Testis (tissue), 2 donors: ENCODE measurements around the gene CDKN2D.

Experiments used
- POLR2A ChIP-seq: fragments of 450-650 bp; IDR thresholded peaks from one replicate; pipeline ENCODE4 v1.6.1; 2017; ENCODE audit warnings: antibody characterized with exemption, mild to moderate bottlenecking, moderate library complexity
- TF ChIP-seq, protein P1 (sequence below), 3 experiments: fragments of 450-650 bp in 2 of 3; fragments of 200-600 bp in 1 of 3; sonication (generic) in 1 of 3; IDR thresholded peaks; one replicate each; pipeline ENCODE4 v1.5.1; 2016 to 2019; ENCODE audit warnings: antibody characterized with exemption in 3 of 3, mild to moderate bottlenecking in 2 of 3, moderate library complexity in 1 of 3

- TF ChIP-seq, protein P1, sequence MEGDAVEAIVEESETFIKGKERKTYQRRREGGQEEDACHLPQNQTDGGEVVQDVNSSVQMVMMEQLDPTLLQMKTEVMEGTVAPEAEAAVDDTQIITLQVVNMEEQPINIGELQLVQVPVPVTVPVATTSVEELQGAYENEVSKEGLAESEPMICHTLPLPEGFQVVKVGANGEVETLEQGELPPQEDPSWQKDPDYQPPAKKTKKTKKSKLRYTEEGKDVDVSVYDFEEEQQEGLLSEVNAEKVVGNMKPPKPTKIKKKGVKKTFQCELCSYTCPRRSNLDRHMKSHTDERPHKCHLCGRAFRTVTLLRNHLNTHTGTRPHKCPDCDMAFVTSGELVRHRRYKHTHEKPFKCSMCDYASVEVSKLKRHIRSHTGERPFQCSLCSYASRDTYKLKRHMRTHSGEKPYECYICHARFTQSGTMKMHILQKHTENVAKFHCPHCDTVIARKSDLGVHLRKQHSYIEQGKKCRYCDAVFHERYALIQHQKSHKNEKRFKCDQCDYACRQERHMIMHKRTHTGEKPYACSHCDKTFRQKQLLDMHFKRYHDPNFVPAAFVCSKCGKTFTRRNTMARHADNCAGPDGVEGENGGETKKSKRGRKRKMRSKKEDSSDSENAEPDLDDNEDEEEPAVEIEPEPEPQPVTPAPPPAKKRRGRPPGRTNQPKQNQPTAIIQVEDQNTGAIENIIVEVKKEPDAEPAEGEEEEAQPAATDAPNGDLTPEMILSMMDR (IDR thresholded peaks at IDR 0.05) = no peak
- TF ChIP-seq POLR2A = no peak
Measured at GRCh38 chr19:10566658-10567410, 1.9 kb downstream of the CDKN2D start.
